T-helper 1 cell treated with Interleukin-12 subunit alpha and Interleukin-12 subunit beta and Interleukin-4 antibody, amounts not matched to agents 30 ng/mL and 1 ng/mL, for 36 hours (primary cell): ENCODE results near the gene CCDC33. TPM values are rescaled to one million over a fixed set of nuclear protein-coding genes. Genes with fewer than 3 reads are reported as not detected.

ENCODE experiments used
- intact Hi-C: fragments of 100-400 bp; cut with micrococcal nuclease; formaldehyde crosslinking; loops from one replicate; pipeline ENCODE4 v1.15.1; 2024
- total RNA-seq: library from RNA; stranded (reverse); gene quantifications from 2 replicates; pipeline ENCODE4 v1.2.3, GENCODE V29; 2022

The CCDC33 gene
- not detected in 2 replicates for total RNA-seq

DNA sequence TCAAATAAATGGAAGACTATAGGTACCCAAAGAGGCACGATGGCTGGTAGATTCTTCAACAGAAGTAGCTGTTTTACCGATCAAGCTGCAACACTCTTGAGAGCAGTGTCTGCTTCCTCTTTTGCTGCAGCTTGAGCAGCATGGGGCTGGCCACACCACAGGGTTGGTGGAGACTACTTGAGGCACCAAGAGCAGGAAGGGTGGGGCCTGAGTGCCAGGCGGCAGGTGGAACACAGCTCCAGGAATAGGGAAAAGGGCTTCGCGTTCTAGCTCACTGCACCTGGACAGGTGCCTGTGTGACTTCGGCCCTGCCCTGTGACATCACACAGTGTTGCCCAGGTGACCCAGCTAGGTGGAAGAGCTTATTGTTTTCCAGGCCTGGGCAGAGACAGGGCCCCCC lies at the start of gene CCDC33:
Gene CCDC33 (plus strand): TSS at position 365 of the 400 bp plus-strand sequence. CDS start 394 bp downstream, outside the sequence.
- intact Hi-C loops = no loop called here

DNA sequence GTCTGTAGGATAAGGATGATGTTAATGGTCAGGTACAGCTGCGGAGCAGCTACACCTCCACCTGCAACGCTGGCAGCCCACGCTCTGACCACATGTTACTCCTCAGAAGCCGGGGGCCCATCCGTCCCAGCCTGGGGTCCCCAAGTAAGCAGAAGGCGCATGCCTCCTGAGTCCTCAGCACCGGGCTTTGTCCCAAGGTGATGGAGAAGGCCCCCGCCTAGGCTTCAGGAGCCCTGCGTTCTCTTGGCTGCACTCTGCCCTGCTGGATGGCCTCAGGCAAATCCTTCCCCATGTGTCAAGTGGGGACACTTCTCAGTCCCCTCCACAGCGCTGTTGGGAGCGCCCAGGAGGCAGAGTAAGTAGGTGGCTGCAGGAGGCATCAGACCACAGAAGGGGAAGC lies 47.9 kb upstream of the CCDC33 start:
- intact Hi-C loops = no loop called here

DNA sequence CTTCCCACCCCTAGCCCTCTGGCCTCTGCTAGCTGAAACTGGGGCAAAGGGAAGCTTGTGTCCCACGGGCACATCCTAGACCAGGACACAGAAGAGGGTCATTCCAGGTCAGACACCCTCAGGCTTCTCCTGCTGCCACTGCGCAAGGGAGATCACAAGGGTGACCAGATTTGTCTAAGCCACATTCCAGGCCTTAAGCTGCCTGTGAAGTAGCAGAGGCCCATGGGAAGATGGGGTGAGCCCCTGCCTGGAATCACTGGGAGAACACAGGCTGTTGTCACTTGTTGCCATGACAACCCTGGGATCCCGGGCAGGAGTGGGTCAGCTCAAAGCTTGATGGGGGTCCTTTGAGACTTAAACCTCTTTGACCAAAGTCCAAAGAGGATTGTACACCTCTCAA lies 44.3 kb upstream of the CCDC33 start:
- intact Hi-C loops = no loop called here

DNA sequence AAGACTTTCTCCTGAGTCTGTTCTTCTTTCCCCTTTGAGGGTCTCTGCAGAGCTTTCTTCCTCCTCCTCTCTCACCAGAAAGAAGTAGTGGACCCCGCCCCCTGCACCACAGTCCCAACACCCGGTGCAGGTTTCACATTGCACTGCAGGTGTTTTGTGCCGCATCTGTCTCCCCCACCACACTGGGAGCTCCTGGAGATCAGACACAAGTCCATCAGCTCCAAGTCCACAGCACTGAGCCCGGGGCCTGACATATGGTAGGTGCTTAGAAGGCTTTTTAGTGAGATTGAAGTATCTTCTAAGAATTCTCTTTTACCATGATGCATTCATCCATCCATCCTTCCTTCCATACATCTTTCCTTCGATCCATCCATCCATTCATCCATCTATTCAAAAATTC lies 43.4 kb upstream of the CCDC33 start:
- intact Hi-C loops = no loop called here

DNA sequence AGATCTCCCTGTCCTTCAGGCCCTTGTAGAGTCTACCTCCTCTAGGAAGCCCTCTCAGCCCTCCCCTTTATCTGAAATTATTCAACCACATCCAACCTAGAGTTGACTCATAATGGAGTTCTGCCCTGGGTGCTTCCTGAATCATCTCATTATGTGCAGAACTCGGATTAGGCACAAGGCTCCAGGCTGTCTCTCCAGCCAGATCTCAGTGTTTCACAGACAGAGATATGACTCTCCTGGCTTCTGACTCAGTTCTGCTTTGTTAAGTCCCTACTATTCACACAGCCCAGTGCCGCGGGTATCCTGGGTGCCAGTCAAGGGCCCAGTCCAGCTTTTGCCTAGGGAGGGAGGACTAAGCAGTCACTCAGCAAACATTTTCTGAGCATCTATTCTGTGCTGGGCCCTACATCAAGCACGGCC lies 42.8 kb upstream of the CCDC33 start:
- intact Hi-C loops = no loop called here

DNA sequence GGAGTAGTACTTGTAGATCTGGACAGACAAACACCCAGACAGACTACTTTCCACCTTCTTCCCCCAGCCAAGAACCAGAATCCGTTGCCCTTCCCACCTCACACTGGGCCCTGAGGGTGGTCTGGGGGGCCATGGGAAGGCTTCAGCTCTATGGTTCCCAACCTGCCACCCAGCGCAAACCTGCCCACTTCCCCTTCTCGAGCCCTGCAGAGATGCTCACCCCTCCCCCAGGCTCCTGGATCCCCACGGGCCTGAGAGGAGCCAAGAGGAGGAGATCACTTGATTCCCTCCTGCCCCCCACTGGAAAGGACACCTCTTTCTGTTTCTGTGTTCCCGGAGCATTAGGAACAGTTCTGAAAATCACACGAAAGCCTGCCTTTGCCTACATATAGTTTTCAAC lies 42.2 kb upstream of the CCDC33 start:
- intact Hi-C loops = no loop called here

DNA sequence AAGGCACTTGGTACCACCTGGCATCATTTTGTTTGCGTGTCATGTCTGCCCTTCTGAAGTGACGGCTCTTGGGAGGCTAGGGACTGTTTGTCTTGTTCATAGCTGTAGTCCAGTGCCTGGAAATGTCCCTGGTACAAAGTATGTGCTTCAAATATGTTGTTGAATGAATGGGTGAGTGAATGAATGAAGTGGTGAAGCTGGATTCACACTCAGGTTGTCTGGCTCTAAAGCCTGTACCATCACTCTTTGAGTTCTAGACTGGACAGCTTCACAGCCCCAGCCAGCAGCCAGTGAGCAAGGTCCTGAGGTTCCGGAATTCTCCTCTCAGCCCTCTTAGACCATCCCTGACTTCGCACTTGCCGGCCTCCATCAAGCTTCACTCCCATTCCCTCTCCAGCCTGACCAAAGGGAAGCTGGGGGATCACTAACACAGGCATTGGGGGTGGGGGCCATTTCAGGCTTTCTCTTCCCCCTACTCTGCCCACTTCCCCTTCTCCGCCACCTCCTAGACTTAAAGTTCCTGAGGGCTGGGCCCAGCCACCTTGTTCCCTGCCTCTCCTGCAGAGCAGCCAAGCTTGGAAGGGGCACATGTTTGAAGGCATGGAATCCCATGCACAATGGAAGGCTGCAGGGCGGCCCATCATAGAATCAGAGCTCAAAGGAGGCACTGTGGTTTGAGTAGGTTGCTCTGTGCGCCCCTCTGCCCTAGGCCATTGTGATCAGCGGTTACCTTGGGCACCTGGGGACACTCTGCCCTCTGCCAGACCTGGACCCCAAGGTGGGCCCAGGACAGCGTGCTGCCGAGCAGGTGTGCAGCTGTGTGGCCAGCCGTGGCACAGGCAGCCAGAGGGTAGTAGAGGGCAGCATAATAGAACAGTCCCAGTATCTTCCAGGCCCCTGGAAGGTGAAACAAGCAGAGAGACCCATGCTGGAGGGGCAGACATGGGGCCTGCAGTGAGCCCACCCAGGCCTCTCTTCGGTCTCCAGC lies 41.3 kb upstream of the CCDC33 start:
- intact Hi-C loops = no loop called here

DNA sequence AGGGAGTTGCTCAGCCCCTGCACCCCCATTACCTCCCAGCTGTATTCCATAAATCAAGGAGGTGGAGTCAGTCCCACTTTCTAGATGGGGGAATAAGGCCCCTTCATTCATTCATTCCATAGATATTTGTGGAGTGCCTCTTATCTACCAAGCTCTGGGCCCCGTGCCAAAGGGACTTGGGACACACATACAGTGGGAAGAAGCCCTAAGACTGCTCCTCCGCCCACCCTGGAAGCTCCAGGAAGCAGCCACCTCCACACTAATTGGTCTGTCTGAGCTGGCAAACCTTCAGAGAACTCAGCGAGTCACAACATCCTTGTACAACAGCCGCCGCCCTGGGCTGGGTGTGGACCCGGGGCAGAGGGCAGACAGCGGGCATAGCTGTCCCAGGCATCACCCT lies 40.0 kb upstream of the CCDC33 start:
- intact Hi-C loops = no loop called here

DNA sequence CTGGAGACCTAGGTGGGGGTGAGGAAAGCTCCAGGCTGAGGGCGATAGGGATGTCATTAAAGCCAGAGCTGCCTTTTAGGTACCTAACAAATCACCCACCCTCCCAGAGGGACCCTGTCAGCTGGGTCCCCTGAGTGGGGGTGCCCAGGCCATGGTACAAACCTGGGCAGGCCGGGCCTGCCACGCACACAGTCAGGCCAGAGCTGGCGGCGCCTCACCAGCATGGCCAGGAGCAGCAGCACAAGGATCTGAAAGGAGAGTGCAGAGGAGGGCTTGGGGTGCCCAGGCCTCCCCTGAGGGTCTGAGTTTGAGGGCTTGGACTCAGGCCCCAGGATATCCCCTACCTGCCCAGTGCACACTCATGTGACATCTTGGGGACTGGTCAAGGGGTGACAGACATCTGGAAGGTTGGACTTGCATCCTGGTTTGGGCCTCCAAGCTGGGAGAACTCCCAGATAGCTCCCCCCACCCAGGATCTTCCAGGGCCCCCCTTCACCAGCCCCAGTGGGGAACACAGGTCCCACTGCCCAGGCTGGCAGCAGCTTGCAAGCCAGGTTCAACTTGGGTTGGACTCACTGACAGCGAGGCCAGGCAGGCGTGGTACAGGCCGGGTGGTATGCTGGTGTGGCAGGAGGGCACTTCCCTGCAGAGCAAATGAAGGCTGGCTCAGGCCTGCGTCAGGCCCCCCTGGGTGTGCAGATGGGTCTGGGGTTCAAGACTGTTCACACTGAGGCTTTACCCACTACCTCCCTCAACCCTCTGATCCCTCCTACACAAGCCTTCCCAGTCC lies 38.8 kb upstream of the CCDC33 start:
- intact Hi-C loops = no loop called here

DNA sequence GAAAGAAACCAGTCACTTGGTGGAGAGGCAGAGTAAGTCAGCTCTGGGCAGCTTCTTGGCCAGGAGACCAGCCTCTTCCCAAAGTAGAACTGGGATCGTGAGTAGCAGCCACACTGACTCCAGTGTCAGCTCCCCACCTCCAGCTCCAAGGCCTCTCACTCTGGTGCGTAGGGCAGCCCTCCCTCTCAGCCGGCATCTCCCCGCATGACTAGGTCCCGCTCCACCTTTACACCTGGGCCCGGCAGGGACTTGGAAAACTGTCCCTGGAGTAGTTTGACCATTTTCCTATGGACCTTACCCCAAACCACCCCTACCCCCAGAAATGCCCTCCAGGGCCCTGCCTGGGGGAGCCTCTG lies 36.9 kb upstream of the CCDC33 start:
- intact Hi-C loops = no loop called here

DNA sequence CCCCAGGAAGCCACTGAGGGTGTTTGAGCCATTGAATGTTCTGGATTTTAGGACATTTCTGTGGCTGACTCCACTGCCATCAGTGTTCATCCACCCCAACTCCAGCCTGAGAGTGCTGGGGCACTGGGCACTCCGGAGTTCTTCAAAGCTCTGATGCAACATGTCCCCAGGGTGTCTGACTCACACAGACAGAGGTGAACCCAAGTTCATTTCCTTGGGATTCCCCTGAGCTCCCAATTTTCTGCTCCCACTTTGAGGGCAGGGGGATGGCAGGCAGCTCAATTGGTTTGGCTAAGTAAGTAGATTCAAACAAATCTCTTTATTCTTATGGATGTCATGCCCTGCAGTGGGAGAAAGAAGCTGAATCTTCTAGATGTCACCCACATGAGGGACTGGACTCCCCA lies 35.7 kb upstream of the CCDC33 start:
- intact Hi-C loops = no loop called here

DNA sequence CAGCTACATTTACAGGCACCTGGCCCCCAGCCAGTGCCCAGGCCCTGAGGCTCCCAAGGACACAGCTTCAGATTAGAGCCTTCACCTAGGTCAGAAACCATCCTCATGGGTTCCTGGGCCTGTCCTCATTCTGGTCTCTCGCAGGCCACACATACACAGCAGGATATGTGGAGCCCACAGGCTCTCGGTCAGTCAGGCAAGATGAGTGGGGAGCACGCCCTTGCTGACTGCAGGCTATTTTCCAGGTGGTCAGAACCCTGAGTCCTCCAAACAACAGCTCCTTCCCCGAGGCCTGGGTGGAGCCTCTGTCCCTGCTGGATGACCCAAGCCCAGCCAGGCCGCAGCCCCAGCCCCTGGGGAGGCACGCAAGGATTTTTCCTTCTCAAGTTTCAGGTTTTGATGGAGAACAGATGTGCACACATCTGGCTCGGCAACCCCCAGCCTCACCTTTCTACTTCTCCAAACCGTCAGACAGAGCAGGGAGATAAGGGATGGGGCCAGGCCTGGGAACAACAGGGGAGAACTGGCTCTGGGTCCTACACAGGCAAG lies 35.2 kb upstream of the CCDC33 start:
- intact Hi-C loops = no loop called here

DNA sequence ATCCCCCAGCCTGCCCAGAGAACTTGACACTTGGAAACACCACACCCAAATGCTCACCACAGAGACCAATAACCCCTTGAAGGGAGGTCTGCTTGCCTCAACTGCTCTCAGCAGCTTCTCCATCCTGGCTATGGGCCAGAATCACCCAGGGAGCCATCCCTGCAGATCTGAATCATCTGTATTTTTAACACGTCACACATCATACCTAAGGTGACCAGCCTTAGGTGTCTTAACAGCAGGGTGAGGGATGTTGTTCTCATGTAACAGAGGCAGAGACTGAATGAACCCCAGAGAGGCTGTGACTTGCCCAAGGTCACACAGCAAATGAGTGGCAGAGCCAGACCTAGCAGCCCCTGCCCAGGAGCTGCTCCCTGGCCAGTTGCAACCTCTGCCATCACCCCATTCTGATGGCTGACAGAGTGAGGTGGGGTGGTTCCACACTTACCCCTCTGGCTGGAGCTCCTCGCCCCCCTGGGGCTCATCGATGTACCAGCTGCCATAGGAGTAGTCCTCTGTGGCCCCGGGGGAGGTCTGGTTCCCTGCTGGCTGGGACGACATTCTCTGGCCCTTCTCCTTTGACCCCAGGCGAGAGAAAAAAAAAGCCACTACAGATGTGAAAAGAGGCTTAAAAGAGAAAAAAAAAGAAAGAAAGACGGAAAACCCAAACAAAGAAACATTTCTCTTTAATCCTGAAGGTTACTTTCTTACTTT lies 34.3 kb upstream of the CCDC33 start:
- intact Hi-C loops = no loop called here

DNA sequence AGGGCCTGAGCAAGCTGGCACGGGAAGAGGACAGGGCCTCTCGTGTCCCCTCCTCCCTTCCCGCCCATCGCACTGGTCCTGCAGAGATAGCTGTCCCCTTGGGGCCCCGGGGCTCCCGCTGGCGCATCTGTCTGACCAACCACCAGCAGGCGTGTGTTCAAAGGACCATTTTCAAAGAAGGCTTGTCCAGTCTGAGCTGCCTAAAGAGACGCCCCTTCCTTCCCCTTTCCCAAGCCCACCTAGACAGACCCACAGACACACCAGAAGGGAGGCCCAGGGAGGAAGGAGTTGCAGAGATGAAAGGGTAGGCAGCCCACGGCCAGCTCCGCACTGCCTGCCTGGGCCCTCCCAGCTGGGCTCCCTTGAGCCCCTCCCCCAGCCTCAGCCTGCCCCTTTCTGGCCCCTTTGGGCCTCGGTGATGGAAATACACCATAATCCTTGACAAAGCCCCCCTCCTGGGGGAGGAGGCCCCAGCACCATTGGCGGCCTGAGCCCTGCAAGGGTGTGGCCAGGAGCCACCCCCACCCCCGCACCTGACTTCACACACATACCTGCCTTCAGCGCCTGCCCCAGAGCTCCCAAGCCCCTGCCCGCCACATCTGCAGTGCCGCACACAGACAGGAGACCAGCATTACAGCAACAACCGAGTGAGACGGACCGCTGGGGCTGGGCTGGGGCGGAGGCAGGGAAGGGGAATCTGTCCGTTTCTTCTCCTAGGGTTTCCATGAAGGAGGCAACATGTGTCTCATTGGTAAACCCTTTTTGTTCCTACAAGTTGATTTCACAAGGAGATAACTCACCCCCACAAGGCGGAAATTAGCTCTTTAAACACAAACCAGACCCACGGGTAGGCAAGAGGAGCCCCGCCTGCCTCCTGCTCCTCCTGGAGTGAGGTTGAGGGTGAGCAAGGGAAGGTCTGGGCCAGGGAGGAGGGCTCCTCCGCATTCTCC lies 33.4 kb upstream of the CCDC33 start, which contains the start of gene STRA6:
Gene STRA6 (minus strand): TSS at position 336 of the 950 bp plus-strand sequence. CDS start 520 bp downstream, outside the sequence.
- intact Hi-C loops = no loop called here

DNA sequence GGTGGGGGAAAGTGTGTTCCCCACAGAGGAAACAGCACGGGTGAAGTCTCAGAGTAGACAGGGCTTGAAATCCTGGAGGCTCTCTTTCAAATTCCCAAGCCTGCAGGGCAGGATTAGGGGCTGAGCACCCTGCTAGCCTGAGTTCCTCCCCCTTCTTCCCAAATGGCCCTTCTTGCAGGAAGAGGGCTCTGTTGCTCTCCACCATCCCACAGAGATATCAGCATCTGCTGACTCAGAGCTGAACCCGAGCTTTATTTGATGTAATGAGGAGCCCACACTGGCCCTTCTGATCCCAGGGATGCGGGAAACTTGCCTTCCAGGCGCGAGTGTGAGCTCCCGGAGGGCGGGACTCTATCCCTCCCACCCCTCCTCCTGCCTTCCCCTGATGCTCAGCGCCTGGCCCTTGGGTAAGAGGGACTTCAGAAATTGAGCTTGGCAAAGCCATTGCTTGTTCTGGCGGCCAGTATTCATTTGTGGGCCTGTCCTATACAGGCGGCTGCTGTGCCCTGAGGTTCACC lies 32.2 kb upstream of the CCDC33 start:
- intact Hi-C loops = no loop called here

DNA sequence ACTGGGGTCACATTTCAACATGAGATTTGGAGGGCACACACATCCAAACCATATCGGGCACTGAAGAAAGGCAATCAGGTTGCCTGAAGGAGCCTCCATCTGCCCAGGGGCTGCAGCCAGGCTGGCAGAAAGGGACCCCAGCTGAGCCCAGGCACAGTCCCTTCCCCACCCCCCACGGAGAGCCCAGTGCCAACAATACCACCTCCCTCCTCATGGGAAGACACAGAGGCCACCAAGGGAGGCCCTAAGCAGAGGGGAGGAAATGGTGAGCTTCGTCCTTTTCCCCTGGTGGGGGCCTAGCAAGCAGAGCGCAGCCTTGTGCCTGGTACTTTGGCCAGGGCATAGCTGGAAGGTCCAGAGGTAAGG lies 30.6 kb upstream of the CCDC33 start:
- intact Hi-C loops = no loop called here

DNA sequence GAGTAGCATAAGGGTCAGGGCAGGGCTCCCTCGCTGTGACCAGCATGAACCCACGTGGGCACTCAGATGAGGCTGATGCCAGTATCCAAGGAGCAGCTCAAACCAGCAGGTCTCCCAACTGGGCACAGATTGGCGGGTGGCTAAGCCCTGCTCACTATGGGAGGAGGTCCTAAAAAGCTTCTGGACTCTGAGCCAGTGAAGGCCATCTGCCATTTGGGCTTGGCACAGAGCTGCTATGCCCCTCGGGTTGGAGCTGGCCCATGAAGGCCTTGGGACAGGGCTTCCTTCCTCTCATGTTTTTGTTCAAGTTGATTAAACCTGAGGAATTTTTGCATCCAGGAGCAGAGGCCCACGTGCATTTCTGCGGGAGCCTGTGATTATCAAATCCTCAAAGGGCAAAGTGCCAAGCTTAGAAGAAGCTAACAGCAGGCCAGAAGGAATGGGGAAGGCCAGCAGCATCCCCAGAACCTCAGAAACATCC lies 29.3 kb upstream of the CCDC33 start:
- intact Hi-C loops = no loop called here

DNA sequence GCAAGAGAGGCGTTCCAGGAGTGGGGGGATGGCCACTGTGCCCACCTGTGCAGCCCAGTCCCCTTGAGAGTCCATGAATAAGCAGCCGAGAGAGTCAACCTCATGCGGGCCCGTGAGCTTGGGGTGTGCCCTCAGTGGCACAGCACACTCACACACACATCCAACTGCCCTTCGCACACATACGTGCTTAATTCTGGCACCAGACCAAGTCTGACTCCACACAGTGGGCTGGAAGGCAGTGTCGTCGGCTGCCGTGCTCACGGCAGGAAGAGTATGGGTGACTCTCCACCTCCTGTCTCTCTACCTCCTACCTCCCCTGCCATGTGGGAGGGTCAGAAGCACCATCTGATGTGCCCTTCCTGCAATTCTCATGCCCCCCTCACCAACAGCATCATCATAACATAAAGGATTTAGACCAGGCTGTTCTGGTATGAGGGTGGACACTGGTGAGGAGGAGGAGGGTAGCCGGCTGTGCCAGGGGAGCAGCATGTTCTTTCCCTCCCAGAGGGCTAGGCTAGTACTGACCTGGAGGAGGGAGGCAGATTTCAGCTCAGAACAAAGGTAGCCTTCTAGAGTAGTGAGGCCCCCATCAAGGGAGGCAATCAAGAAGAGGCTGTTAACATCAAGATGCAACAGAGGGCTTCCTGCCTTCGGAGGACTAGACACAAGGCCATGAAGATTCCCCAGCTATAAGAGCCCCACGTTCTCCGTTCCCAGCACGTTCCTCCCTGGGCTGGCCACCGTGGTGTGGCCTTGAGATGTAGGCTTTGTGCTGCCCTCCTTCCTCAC lies 28.3 kb upstream of the CCDC33 start:
- intact Hi-C loops = no loop called here

DNA sequence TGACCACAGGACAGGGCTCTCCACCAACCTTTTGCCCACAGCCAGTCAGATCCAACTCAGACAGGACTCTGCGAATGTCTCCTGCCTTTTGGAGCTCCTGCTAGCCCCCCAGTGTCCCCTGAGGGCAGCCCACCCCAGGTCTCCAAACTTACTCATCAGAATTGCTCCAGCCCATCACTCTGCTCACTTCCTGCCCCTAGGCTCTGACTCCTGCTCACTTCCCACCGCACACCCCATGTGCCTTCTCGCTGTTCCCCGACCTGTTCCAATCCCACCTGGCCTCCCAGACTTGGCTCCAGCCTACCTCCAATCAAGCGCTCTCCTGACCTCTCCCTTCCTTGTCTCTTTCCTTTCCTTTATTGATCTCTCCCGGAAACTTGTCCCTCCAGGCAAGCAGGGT lies 27.6 kb upstream of the CCDC33 start:
- intact Hi-C loops = no loop called here
